Glutamatergic neuron (in vitro differentiated cells): ENCODE data around the gene IL1RAP. TPM values are rescaled to one million over a fixed set of nuclear protein-coding genes. Genes with fewer than 3 reads are reported as not detected.

Experiments
- DNase-seq: peaks from one replicate; pipeline ENCODE4 v3.0.0; 2022
- H3K27ac Mint-ChIP-seq: one replicate; pipeline ENCODE4 v1.8.0; 2020; ENCODE audit warnings: mild to moderate bottlenecking, mixed read lengths, inconsistent platforms; ENCODE audit not compliant: unreplicated experiment
- H3K27me3 Mint-ChIP-seq: one replicate; pipeline ENCODE4 v1.8.0; 2020; ENCODE audit warnings: mild to moderate bottlenecking, moderate library complexity, mixed read lengths, inconsistent platforms; ENCODE audit not compliant: unreplicated experiment
- H3K36me3 Mint-ChIP-seq: one replicate; pipeline ENCODE4 v1.8.0; 2020; ENCODE audit warnings: mild to moderate bottlenecking, mixed read lengths, inconsistent platforms; ENCODE audit not compliant: unreplicated experiment
- H3K4me1 Mint-ChIP-seq: one replicate; pipeline ENCODE4 v1.8.0; 2020; ENCODE audit warnings: mild to moderate bottlenecking, low read depth, mixed read lengths, inconsistent platforms; ENCODE audit not compliant: unreplicated experiment
- H3K4me3 Mint-ChIP-seq: one replicate; pipeline ENCODE4 v1.8.0; 2020; ENCODE audit warnings: mild to moderate bottlenecking, mixed read lengths, inconsistent platforms; ENCODE audit not compliant: unreplicated experiment
- H3K9me3 Mint-ChIP-seq: one replicate; pipeline ENCODE4 v1.8.0; 2020; ENCODE audit warnings: mild to moderate bottlenecking, moderate library complexity, mixed read lengths, inconsistent platforms; ENCODE audit not compliant: unreplicated experiment
- total RNA-seq: library from RNA; stranded (reverse); fragmentation: NEBNext Ultra II Directional; extraction: Animal tissue kit (Norgen Biotek cat#: 25700); gene quantifications from one replicate; pipeline ENCODE4 v1.2.1, GENCODE V29; 2021; ENCODE audit not compliant: unreplicated experiment
- TF ChIP-seq, protein P1 (sequence below): fragments of 200-600 bp; sonication (generic); IDR thresholded peaks from one replicate; pipeline ENCODE4 v1.5.0; 2021; ENCODE audit not compliant: partially characterized antibody, unreplicated experiment

The IL1RAP gene
- total RNA-seq, 1 donor from 2014 or later, result 0.37 TPM

- Mint-ChIP-seq H3K27ac (no peak overlapping the region), H3K4me3 (no peak overlapping the region), H3K27me3 (no peaks in the 10 kb centered on the region), H3K4me1 (no peaks in the 10 kb centered on the region), H3K36me3 (no peaks in the 10 kb centered on the region), H3K9me3 (no peaks in the 10 kb centered on the region)
- TF ChIP-seq, protein P1, sequence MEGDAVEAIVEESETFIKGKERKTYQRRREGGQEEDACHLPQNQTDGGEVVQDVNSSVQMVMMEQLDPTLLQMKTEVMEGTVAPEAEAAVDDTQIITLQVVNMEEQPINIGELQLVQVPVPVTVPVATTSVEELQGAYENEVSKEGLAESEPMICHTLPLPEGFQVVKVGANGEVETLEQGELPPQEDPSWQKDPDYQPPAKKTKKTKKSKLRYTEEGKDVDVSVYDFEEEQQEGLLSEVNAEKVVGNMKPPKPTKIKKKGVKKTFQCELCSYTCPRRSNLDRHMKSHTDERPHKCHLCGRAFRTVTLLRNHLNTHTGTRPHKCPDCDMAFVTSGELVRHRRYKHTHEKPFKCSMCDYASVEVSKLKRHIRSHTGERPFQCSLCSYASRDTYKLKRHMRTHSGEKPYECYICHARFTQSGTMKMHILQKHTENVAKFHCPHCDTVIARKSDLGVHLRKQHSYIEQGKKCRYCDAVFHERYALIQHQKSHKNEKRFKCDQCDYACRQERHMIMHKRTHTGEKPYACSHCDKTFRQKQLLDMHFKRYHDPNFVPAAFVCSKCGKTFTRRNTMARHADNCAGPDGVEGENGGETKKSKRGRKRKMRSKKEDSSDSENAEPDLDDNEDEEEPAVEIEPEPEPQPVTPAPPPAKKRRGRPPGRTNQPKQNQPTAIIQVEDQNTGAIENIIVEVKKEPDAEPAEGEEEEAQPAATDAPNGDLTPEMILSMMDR, result no peak
- no peak for DNase-seq
Observed at GRCh38 chr3:190580417-190580816, 66.5 kb downstream of the IL1RAP start.

DNA sequence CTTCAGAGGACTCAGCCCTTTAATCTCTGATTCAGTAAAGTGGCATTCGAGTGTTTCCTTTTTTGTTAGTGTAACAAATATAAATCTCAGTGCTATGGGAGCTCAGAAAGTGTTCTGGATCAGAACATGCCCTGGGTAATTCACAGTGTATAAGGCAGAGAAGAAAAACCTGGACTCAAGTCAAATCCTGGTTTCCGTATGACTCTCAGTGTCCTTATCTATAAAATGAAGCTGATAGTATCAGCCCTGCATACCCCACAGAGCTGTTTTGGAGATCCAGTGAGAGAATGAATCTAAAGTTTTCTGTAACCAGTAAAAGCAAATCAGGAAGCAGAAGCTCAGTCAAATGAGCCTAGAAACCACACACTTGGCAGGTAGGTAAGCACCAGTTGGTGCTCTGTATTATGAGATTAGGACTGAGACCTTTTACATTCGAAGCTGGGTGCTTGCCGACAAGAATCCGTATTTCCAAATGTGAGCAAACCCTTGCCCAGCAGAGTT, 67.2 kb downstream of the IL1RAP start:
- Mint-ChIP-seq H3K27ac (no peak overlapping the region), H3K4me1 (no peaks in the 10 kb centered on the region), H3K4me3 (no peak overlapping the region), H3K9me3 (no peaks in the 10 kb centered on the region), H3K36me3 (no peaks in the 10 kb centered on the region), H3K27me3 (no peaks in the 10 kb centered on the region)
- TF ChIP-seq, protein P1, result no peak
- DNase-seq, result no peak

DNA sequence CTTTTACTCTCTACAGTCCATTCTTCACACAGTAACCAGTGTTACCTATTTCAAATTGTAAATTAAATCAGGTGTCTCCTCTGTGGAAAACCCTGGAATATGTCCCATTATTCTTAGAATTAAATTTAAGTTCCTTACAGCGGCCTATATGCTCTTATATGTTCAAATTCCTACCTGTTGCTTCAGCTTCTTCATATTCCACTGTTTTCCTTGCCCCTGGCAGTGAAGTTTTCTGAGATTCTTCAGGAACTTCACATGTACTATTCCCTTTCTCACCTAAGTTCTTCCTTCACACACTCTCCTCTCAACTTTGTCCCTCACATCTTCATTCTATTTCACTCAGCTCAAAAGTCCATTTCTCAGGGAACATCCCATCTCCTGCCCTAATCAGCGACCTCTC, 68.8 kb downstream of the IL1RAP start:
- Mint-ChIP-seq H3K27ac (no peak overlapping the region), H3K4me1 (no peaks in the 10 kb centered on the region), H3K36me3 (no peaks in the 10 kb centered on the region)

GRCh38 chr3:190585805-190586630, 72.1 kb downstream of the IL1RAP start:
- TF ChIP-seq, protein P1, result no peak
- no peaks in the 10 kb centered on the region for H3K4me1 Mint-ChIP-seq
- DNase-seq, result no peak
- H3K36me3 Mint-ChIP-seq, result no peaks in the 10 kb centered on the region
- H3K9me3 Mint-ChIP-seq, result no peaks in the 10 kb centered on the region
- H3K27me3 Mint-ChIP-seq, result no peaks in the 10 kb centered on the region
- H3K27ac Mint-ChIP-seq, result no peak overlapping the region
- H3K4me3 Mint-ChIP-seq, result no peak overlapping the region

More for the DNA sequence above, 68.8 kb downstream of the IL1RAP start:
- Mint-ChIP-seq H3K27me3 (no peaks in the 10 kb centered on the region), H3K4me3 (no peak overlapping the region), H3K9me3 (no peaks in the 10 kb centered on the region)
- DNase-seq, result no peak
- TF ChIP-seq, protein P1, result no peak

DNA sequence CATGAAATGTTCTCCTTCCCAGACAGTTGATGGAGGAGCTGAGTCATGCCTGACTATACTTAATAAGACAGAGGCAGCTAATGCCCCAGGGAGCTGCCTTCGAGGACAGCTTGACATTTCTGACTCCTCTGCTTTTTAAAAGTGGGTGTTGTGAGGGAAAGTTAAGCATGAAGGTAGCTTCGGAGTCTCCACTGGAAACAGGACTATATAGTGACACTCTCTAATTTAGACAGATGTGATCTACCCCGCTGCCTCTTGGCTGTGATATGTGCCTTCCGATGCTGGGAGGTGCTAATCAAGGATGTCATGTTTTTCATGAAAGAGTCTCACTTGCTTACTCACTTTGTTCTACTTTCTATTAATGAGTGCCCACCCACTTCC, 72.7 kb downstream of the IL1RAP start:
- TF ChIP-seq, protein P1, result no peak
- Mint-ChIP-seq H3K4me3 (no peak overlapping the region), H3K27ac (no peak overlapping the region), H3K9me3 (no peaks in the 10 kb centered on the region), H3K27me3 (no peaks in the 10 kb centered on the region), H3K36me3 (no peaks in the 10 kb centered on the region), H3K4me1 (no peaks in the 10 kb centered on the region)
- no peak for DNase-seq
